Purkinje cell (primary cell): ENCODE data around the gene WASHC4. TPM values are rescaled to one million over a fixed set of nuclear protein-coding genes. Genes with fewer than 3 reads are reported as not detected.

Source experiments
- polyA plus RNA-seq: library from polyadenylated mRNA; unstranded; fragments of >200 nt; fragmentation: Nextera tagmentation; gene quantifications from 2 replicates; pipeline ENCODE4 v1.2.1, GENCODE V29; 2014

Gene WASHC4
- polyA plus RNA-seq, result 28.6 and 36.4 TPM in 2 replicates

GRCh38 chr12:105107494-105108371 is at the start of gene WASHC4:
Gene WASHC4 (plus strand): TSS chr12:105107731. CDS start chr12:105107801, 70 bp downstream.

DNA sequence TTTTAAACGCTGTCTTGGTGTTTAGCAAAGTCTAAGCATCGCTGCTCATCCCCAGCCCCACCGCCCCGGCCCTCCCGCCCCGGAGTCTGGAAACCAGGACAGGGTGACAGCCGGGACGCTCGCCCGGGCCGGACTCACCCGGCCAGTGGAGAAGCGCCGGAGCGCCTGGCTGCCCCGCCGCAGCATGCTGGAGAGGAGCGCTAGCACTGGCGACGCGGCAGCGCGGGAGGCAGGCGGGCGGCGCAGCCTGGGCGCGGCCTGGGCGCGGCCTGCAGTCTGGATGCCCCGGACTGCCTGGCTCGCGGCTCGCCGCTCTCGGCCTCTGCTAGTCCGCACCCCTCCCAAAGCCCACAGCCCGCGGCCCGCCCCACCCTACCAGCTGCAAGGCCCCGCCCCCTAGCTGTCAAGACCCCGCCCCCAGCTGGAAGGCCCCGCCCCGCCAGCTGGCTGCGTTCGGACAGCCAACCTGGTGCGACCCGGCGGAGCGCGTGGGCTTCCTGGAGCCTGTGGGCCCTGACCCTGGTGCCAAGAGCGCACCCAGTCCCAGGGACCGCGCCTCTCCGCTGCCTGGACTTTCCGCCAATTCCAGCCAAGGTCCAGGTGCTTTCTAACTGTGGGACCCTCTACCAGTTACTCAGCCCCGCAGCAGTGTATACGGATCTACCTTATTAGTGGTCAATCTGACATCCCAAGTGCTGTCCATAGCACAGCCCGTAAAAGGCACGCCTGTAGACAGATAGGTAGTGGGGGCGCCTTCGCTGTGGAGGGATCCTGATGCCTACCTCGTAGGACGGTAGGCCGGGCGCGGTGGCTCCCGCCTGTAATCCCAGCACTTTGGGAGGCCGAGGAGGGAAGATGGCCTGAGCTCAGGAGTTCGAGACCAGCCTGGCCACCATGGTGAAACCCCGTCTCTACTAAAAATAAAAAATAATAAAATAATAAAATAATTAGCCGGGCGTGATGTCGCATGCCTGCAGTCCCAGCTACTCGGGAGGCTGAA is 23.0 kb upstream of the WASHC4 start, which contains the start of gene ALDH1L2:
Gene ALDH1L2, minus strand, starts transcription at position 208 of the 1,000 bp plus-strand sequence. Its CDS starts 22 bp downstream, at position 186.

Other genes starting within 250 kb of the WASHC4 start
- gene SLC41A2, start 149.4 kb upstream of the WASHC4 start, polyA plus RNA-seq, result 17.0 and 25.6 TPM in 2 replicates
- 34.4 and 42.0 TPM in 2 replicates for gene NOPCHAP1, start 121.4 kb upstream of the WASHC4 start, polyA plus RNA-seq
- 2.3 and 7.7 TPM in 2 replicates for gene ALDH1L2, start 23.3 kb upstream of the WASHC4 start, polyA plus RNA-seq
- 73.9 and 93.8 TPM in 2 replicates for gene APPL2, start 128.4 kb downstream of the WASHC4 start, polyA plus RNA-seq
- gene C12orf75, start 223.0 kb downstream of the WASHC4 start, polyA plus RNA-seq, result 502 and 568 TPM in 2 replicates